Naive B cell (primary cell): ENCODE results near the gene NFATC2. TPM values are rescaled to one million over a fixed set of nuclear protein-coding genes. Genes with fewer than 3 reads are reported as not detected.

Experiments used
- ATAC-seq, 2 donors: fragments of 150-1000 bp; cut with Tn5 transposase; 2 replicates each; pipeline ENCODE4 v1.10.0; 2021; ENCODE audit warnings: low read depth in 2 of 2, mild to moderate bottlenecking in 2 of 2, moderate library complexity in 2 of 2
- DNase-seq: peaks from one replicate; pipeline ENCODE4 v3.0.0; 2022
- H3K27ac Mint-ChIP-seq, 6 donors: one replicate each; pipeline ENCODE4 v1.8.0; 2020 to 2022; ENCODE audit warnings: mild to moderate bottlenecking in 6 of 6, mixed read lengths in 6 of 6, moderate library complexity in 5 of 6, inconsistent platforms in 2 of 6
- H3K27me3 Mint-ChIP-seq, 3 donors: one replicate each; pipeline ENCODE4 v1.8.0; 2021 to 2022; ENCODE audit warnings: mixed read lengths in 3 of 3, mild to moderate bottlenecking in 1 of 3
- H3K36me3 Mint-ChIP-seq, 2 donors: one replicate each; pipeline ENCODE4 v1.8.0; 2020 to 2022; ENCODE audit warnings: mixed read lengths in 2 of 2, inconsistent platforms in 1 of 2, mild to moderate bottlenecking in 1 of 2
- H3K4me1 Mint-ChIP-seq, 3 donors: one replicate each; pipeline ENCODE4 v1.8.0; 2020 to 2022; ENCODE audit warnings: mixed read lengths in 3 of 3, inconsistent platforms in 1 of 3, mild to moderate bottlenecking in 1 of 3, moderate library complexity in 1 of 3
- H3K4me3 Mint-ChIP-seq, 8 donors: one replicate each; pipeline ENCODE4 v1.8.0; 2020 to 2022; ENCODE audit warnings: mild to moderate bottlenecking in 8 of 8, mixed read lengths in 8 of 8, moderate library complexity in 8 of 8, inconsistent platforms in 2 of 8
- H3K9me3 Mint-ChIP-seq, 7 donors: one replicate each; pipeline ENCODE4 v1.8.0; 2020 to 2022; ENCODE audit warnings: mixed read lengths in 7 of 7, mild to moderate bottlenecking in 5 of 7, inconsistent platforms in 2 of 7, moderate library complexity in 1 of 7
- polyA plus RNA-seq, 6 donors: library from polyadenylated mRNA; unstranded; fragments of 300-500 nt; fragmentation: Illumina TruSeq; gene quantifications; one replicate each; pipeline ENCODE4 v1.2.3, GENCODE V29; 2021; ENCODE audit warnings: low read depth in 6 of 6

NFATC2 gene
- polyA plus RNA-seq, 6 donors from 2014 or later, result 4.6 to 22.9 (median 14.6) TPM

DNA sequence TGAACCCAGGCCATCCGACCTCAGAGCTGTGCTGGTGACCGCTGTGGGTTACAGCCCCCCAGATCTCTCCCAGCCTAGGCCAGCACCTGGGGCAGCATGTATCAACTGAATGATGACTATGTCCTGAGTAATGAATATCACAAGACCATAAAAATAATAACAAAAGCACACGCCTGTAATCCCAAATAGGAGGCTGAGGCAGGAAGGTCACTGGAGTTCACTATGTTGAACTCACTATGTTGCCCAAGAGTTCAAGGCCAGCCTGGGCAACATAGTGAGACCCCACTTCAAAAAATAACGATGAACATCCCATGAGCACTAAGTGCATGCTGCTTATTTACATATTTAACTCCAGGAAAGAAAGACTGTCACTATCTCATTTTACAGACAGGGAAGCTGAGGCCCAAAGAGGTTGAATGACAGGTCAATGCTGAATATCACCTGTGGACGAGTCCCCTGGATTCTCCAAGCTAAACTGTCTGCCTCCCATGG is 92.3 kb downstream of the NFATC2 start:
- Mint-ChIP-seq H3K27ac (peak overlapping the region in 2 of 6 donors; percentile 43 to 65), H3K36me3 (peaks cover 42 to 49% of the 10 kb centered on the region in 2 donors), H3K27me3 (no peaks in the 10 kb centered on the region), H3K4me1 (peaks cover 18 to 22% (median 19%) of the 10 kb centered on the region in 3 donors), H3K9me3 (peaks cover 0 to 4% (median 0%) of the 10 kb centered on the region in 7 donors), H3K4me3 (no peak overlapping the region)
- no peak for DNase-seq
- ATAC-seq, result no peak

DNA sequence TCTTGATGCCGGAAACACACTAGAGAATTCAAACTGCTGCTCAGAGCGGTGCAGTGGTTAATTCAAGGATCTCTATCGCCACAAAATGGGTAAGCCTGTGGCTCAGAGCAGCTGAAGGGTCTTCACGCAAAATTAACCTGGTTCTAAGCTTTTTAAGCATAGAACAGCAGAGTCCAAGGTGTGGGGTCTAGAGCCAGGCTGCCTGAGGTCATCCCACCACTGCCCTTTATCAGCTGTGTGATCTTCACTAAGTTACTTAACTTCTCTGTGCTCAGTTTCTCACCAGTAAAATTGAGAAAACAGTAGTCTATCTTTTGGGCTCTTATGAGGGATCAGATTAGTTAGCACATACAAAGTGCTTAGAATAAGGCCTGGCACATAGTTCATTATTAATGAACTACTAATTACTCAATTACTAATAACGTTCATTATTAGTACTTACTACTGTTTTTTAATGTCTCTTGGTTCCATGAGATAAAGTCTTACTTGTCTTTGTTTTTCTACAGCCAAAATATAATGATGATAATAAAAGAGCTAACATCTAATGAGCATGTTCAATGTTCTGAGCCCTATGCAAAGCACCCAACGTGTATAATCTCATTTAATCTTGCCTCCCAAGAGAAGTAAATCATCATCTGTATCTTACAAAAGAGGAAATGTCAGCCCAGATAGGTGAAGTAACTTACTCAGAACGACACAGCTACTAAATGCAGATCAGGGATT is 92.9 kb downstream of the NFATC2 start:
- Mint-ChIP-seq H3K27me3 (no peaks in the 10 kb centered on the region), H3K9me3 (peaks cover 0 to 3% (median 0%) of the 10 kb centered on the region in 7 donors), H3K4me3 (no peak overlapping the region), H3K36me3 (peaks cover 41 to 53% of the 10 kb centered on the region in 2 donors), H3K27ac (peak overlapping the region in 1 of 6 donors; percentile 43), H3K4me1 (peaks cover 13 to 25% (median 22%) of the 10 kb centered on the region in 3 donors)
- DNase-seq (no peak), ATAC-seq (no peak)

DNA sequence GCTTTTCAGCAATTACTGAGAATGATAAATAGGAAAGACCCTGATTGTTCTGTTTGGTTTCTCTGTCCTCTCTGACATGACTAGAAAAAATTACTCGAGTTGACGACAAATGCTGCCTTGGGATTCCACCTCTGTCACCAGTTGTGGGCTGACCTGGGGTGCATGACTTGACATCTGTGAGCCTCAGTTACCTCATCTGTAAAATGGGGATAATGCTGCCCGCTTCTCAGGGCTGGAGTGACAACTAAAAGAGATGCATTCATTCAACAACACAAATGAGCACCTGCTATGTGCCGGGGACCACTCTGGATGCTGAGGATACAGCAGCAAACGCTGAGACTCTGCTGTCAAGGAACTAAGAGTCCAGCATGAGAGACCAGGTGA is 94.8 kb downstream of the NFATC2 start:
- H3K36me3 Mint-ChIP-seq, result peaks cover 26 to 42% of the 10 kb centered on the region in 2 donors
- H3K27ac Mint-ChIP-seq, result no peak overlapping the region
- no peak for ATAC-seq

DNA sequence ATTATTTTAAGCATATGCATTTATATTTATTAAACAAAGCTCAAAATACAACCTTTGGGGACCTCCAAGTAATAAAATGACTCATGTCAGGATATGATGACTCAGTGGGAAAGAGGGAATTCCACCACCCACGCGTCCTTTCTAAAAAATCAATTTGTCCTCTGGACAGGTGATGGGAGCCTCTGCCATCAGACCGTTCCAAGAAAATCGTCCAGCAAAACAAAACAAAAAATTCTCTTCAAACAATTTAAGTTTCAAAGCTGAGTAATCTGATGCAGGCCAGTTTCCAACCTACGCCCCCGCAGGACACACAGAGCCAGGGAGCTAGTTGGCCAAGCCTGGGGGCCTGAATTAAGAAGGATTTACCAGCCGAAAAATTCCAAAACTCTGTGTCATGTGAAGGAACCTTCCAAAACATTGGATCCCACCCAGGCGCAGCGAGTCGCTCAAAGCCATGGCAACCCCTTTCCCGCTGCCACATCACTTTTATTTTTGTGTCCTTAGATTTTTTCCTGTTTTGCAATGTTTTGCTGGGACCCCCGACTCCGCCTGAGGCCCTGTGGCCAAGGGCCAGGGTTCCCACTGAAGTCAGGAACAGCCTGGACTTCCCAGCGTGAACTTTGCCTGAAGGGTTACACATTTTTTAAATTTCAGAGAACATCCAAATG is 95.3 kb downstream of the NFATC2 start:
- ATAC-seq (no peak), DNase-seq (no peak)
- no peaks in the 10 kb centered on the region for H3K27me3 Mint-ChIP-seq
- peaks cover 20 to 37% of the 10 kb centered on the region in 2 donors for H3K36me3 Mint-ChIP-seq
- H3K9me3 Mint-ChIP-seq, result no peaks in the 10 kb centered on the region
- peaks cover 19 to 24% (median 21%) of the 10 kb centered on the region in 3 donors for H3K4me1 Mint-ChIP-seq
- H3K27ac Mint-ChIP-seq, result no peak overlapping the region
- no peak overlapping the region for H3K4me3 Mint-ChIP-seq

More for the DNA sequence above, 94.8 kb downstream of the NFATC2 start:
- Mint-ChIP-seq H3K4me1 (peaks cover 18 to 30% (median 25%) of the 10 kb centered on the region in 3 donors), H3K9me3 (no peaks in the 10 kb centered on the region), H3K4me3 (no peak overlapping the region), H3K27me3 (no peaks in the 10 kb centered on the region)
- DNase-seq, result no peak

DNA sequence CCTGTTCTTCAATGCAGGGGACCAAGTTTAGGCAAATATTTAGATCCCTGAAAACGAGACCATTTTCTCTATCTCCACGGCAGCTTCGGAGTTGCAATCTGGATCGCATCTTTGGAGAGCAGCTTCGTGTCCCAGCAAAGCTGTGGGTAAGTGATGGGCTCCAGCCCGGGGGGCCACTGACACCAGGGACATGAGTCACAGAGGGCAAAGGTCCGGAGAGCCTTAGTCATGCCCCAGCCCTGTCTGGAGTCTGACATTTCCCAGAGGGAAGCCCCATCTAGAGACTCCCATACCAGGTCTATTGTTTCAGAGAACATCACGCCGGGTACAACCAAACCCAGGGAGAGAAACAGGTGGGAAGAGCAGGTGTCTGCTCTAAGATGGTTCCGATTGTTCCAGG is 95.9 kb downstream of the NFATC2 start:
- Mint-ChIP-seq H3K4me3 (no peak overlapping the region), H3K4me1 (peaks cover 19 to 21% (median 19%) of the 10 kb centered on the region in 3 donors), H3K9me3 (no peaks in the 10 kb centered on the region), H3K27ac (peak overlapping the region in 1 of 6 donors; percentile 65), H3K36me3 (peaks cover 16 to 33% of the 10 kb centered on the region in 2 donors), H3K27me3 (no peaks in the 10 kb centered on the region)
- DNase-seq, result no peak
- ATAC-seq, result no peak

DNA sequence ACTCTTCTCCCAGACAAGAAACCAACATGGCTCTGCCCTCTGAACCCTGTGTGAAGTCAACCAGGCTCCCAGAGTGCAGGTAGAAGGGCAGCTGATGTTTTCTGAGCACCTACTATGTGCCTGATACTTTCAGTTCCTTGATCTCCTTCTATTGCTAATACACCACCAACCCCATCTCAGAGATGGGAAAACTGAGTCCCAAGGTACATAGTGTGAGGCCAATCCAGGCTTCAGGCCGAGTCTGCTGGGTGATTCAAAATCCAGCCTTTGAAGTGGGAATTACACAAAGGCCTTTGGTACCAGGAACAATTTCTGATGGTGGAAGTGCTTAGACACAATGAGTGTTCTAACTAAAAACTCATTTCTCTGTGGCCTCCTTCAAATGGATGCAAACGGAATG is 96.3 kb downstream of the NFATC2 start:
- Mint-ChIP-seq H3K27me3 (no peaks in the 10 kb centered on the region), H3K9me3 (no peaks in the 10 kb centered on the region), H3K36me3 (peaks cover 16 to 33% of the 10 kb centered on the region in 2 donors), H3K4me1 (peaks cover 19 to 21% (median 19%) of the 10 kb centered on the region in 3 donors), H3K27ac (no peak overlapping the region), H3K4me3 (no peak overlapping the region)
- DNase-seq (no peak), ATAC-seq (no peak)

DNA sequence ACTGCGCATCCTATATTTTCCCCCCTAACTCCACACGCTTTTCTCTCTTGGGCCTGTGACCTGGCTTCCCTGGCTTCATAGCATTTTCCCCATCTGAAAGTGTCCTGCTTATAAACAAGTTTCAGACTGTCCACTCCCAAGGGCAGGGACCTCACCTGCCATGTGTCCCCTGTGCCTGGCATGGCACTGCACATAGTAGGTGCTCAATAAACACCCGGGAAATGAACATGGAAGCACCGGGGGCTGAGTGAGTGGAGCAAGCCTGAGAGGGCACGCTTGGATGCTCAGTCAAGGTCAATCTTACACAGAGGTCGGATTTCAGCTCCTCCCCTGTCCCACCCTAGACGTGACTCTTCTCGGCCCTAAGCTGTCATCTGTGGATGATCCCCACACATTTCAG is 96.9 kb downstream of the NFATC2 start:
- no peak for ATAC-seq
- no peak overlapping the region for H3K4me3 Mint-ChIP-seq
- H3K9me3 Mint-ChIP-seq, result peaks cover 0 to 2% (median 0%) of the 10 kb centered on the region in 7 donors
- peaks cover 21 to 24% (median 23%) of the 10 kb centered on the region in 3 donors for H3K4me1 Mint-ChIP-seq
- no peaks in the 10 kb centered on the region for H3K27me3 Mint-ChIP-seq
- DNase-seq, result no peak
- peaks cover 16 to 33% of the 10 kb centered on the region in 2 donors for H3K36me3 Mint-ChIP-seq
- peak overlapping the region in 3 of 6 donors; percentile 14 to 71 (median 66) for H3K27ac Mint-ChIP-seq

DNA sequence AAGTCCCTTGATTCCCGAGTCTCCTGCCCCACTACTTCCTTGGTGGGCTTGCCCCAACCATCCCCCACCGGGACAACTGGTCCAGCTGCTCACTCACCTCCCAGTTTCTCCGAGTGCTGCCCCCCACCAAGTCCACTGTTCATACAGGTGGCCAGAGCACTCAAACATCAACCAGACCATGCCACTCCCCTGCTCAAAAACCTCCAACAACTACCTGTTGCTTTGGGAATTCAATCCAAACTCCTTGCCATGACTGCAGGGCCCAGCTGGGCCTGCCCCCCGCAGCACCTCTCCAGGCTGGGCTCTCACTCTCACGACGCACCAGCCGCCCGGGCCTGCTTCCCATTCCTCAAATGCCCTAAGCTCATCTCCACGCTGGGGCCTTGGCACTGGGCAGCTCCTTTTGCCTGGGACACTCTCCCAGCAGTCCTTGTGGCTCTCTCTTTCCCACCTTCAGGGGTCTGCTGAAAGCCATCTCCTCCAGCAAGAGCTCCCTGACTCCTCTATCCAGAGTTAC is 97.5 kb downstream of the NFATC2 start:
- Mint-ChIP-seq H3K4me1 (peaks cover 18 to 29% (median 26%) of the 10 kb centered on the region in 3 donors), H3K9me3 (peaks cover 0 to 2% (median 0%) of the 10 kb centered on the region in 7 donors), H3K27ac (peak overlapping the region in 5 of 6 donors; percentile 48 to 71 (median 67)), H3K27me3 (no peaks in the 10 kb centered on the region), H3K36me3 (peaks cover 16 to 32% of the 10 kb centered on the region in 2 donors), H3K4me3 (peak overlapping the region in 1 of 8 donors; percentile 64)
- DNase-seq, result no peak
- ATAC-seq, result no peak

DNA sequence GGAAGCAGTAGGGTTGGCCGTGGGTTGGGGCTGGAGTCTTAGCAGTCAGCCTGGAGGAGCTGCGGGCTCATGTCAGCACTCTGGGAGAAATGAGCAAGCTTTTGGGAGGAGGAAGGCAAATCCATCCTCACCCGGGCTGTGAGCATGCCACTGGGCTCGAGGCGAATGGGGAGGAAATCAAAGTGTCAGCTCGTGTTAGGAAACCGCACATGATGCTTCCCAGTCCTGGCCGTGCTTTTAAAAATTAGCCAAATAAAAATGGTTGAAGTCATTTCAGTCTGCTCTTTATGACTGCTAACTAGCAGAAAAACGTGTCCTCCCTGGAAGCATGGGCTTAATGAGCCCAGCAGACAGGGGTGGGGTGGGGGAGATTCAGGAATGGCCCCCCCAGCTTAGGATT is 98.1 kb downstream of the NFATC2 start:
- Mint-ChIP-seq H3K27ac (peak overlapping the region in 4 of 6 donors; percentile 18 to 83 (median 65)), H3K27me3 (no peaks in the 10 kb centered on the region), H3K9me3 (peaks cover 0 to 2% (median 0%) of the 10 kb centered on the region in 7 donors), H3K4me1 (peaks cover 22 to 34% (median 30%) of the 10 kb centered on the region in 3 donors), H3K36me3 (peaks cover 21 to 28% of the 10 kb centered on the region in 2 donors), H3K4me3 (no peak overlapping the region)
- DNase-seq (no peak), ATAC-seq (no peak)

DNA sequence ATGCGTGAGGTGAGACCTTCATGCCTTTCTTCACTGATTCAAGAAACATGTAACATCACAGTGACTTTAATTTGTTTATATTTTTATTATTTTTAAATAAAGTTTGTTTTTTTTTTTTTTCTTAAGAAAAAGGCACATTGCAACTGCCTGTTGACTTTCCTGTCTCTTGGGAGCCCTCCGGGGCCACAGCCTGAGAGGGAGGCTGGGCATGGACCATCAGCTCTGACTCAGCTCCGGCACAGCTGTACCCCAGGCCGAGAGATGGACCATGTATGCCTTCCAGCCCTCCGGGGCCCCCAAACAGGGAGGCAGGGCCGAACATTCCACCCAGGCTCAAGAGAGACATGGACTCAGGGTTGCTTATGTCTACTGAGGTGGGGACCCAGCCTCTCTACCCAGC is 99.9 kb downstream of the NFATC2 start:
- Mint-ChIP-seq H3K9me3 (peaks cover 0 to 2% (median 0%) of the 10 kb centered on the region in 7 donors), H3K36me3 (peaks cover 19 to 27% of the 10 kb centered on the region in 2 donors), H3K4me1 (peaks cover 23 to 48% (median 37%) of the 10 kb centered on the region in 3 donors), H3K27ac (peak overlapping the region in 1 of 6 donors; percentile 90), H3K27me3 (no peaks in the 10 kb centered on the region), H3K4me3 (no peak overlapping the region)
- DNase-seq (no peak), ATAC-seq (no peak)

DNA sequence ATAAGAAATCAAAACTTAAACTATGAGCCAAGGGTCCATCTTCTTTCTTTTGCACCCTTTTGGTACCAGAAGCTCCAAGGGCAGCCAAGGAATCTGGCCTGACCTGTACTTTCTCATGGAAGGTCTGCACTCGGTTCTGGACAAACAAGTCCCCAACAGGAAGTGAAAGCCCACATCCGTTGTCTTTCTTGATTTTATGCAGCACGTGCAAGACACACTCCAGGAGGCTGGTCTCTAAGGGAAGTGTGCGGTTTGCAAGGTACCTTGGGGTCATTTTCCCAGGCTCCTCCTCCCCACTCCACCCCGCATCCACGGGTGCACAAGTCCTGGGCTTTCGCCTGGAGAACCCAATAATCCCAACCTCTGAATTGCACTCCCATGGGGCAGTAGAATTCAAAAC is 101.9 kb downstream of the NFATC2 start:
- Mint-ChIP-seq H3K36me3 (peaks cover 21 to 26% of the 10 kb centered on the region in 2 donors), H3K27ac (peak overlapping the region in 5 of 6 donors; percentile 42 to 86 (median 75)), H3K4me3 (peak overlapping the region in 4 of 8 donors; percentile 4 to 64 (median 45)), H3K4me1 (peaks cover 23 to 45% (median 35%) of the 10 kb centered on the region in 3 donors), H3K9me3 (peaks cover 0 to 2% (median 0%) of the 10 kb centered on the region in 7 donors), H3K27me3 (no peaks in the 10 kb centered on the region)
- peak; percentile 15 for DNase-seq
- ATAC-seq, result peak; percentile 37 to 47

DNA sequence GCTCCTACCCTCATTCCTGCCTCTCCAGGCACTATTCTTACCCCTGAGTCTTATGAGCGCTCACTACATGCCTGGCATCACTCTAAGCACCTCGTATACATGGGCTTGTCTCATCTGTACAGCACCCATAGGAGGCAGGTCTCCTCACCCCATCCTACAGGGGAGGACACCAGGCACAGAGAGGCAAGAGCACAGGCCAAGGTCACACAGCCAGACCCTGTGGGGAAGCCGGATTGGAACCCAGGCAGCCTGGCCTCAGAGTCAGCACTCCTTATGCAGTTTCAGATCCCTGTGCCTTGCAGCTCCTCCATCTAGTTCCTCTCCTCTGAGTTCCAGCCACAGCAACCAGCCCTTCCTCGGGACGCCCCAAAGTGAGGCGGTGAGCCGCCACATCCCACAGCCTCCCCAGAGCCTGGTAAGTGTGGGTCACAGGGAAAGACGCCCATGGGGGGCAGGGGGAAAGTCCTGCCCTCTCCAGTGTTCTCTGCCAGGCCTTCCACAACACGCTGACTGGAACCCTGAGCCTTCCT is 103.3 kb downstream of the NFATC2 start:
- Mint-ChIP-seq H3K4me3 (no peak overlapping the region), H3K27me3 (no peaks in the 10 kb centered on the region), H3K9me3 (peaks cover 0 to 2% (median 0%) of the 10 kb centered on the region in 7 donors), H3K27ac (peak overlapping the region in 4 of 6 donors; percentile 15 to 78 (median 32)), H3K4me1 (peaks cover 17 to 44% (median 24%) of the 10 kb centered on the region in 3 donors), H3K36me3 (peaks cover 26 to 32% of the 10 kb centered on the region in 2 donors)
- no peak for DNase-seq
- ATAC-seq, result no peak

DNA sequence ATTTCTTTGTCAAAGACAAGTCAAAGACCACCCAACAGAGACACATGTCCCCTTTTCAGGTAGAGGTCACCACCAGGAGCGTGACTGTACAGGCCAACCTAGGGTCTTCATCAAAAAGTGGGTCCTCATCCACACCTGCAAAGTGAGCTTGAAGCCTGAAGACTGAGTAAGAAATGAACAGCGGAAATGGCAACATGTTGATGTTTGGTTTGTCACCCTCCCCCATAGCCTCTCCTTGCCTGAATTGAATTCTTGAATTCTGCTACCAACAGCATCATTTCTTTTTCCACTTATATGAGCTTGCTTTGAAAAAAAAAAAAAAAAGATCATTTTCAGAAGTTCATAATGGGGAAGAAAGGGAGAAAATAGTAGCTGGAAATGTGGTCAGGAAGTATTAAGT is 104.4 kb downstream of the NFATC2 start:
- DNase-seq, result no peak
- peaks cover 28 to 32% of the 10 kb centered on the region in 2 donors for H3K36me3 Mint-ChIP-seq
- no peak for ATAC-seq
- peak overlapping the region in 1 of 8 donors; percentile 30 for H3K4me3 Mint-ChIP-seq
- H3K9me3 Mint-ChIP-seq, result peaks cover 0 to 2% (median 0%) of the 10 kb centered on the region in 7 donors
- peaks cover 15 to 38% (median 23%) of the 10 kb centered on the region in 3 donors for H3K4me1 Mint-ChIP-seq
- H3K27ac Mint-ChIP-seq, result peak overlapping the region in 2 of 6 donors; percentile 53 to 73
- no peaks in the 10 kb centered on the region for H3K27me3 Mint-ChIP-seq
